NCI-H2107 (cell line): Measurements from ENCODE around the gene SF3B3.
A peak's percentile ranks its signal among the peaks of the same experiment; 100 is the strongest.

Source experiments
- DNase-seq: peaks from one replicate; lab custom pipeline; 2025; lab: John Stamatoyannopoulos, UW

SF3B3 gene

DNA sequence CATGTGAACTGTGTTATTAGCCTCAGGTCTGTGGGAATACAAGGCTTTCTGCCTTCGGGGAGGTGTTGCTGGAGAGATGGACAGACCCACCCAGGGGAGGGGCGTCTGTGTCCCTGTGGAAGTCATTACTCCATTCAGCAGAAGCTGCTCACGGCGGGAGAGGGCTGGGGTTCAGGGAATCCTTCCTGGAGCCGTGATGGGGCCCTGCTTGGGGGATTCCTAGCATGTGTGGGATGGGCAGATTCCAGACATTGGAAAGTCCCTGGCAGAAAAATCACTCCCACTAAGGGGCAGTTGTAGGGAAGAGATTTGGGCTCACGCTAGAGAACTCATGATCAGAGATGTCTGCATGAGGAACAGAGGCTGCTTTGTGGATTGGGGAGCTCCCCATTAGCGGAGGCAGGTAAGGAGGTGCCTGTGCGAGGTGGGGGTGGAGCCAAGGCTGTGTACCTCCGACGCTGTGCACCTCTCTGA, 66.4 kb downstream of the SF3B3 start:
- no peak for DNase-seq

- DNase-seq, result no peak
These were observed 67.3 kb downstream of the SF3B3 start for GRCh38 chr16:70590722-70591415.

GRCh38 chr16:70591615-70592014, 68.0 kb downstream of the SF3B3 start:
- DNase-seq, result no peak

GRCh38 chr16:70592106-70592571, 68.5 kb downstream of the SF3B3 start:
- DNase-seq, result no peak

DNA sequence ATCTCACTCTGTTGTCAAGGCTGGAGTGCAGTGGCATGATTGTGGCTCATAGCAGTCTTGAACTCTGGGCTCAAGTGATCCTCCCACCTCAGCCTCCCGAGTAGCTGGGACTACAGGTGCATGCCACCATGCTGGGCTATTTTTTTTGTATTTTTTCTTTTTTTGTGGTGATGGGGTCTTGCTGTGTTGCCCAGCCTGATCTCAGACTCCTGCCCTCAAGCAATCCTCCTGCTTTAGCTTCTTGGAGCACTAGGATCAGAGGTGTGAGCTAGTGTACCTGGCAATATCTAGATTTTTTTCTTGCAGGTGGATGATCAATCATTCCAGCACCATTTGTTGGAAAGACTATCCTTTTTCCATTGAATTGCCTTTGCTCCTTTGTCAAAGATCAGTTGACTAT, 69.9 kb downstream of the SF3B3 start:
- no peak for DNase-seq

- DNase-seq, result no peak
These were observed 71.0 kb downstream of the SF3B3 start for GRCh38 chr16:70594569-70594968.

DNA sequence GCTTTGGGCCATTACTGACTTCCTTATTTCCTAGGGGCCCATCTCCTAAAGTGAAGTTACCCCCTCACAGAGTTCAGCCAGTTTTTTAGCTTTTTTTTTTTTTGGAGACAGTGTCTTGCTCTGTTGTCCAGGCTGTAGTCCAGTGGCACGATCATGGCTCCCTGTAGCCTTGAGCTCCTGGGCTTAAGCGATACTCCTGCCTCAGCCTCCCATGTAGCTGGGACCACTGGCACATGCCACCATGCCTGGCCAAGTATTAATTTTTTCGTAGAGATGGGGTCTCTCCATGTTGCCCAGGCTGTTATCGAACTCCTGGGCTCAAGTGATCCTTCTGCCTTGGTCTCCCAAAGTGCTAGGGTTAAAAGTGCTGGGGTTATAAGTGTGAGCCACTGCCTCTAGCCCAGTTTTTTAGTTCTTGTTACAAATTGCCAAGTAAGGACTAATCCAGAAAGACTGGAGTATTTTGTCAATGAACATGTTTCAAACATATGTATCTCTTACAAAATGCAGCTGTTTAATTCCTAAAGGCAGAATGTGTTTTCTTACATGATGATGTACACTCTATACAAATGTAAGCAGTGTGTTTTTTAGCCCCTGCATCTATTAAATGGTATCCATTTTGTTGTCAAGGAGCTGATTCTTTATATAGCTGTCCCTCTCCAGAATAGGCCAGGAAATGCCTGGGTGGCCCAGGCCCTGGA, 73.7 kb downstream of the SF3B3 start:
- DNase-seq, result no peak

DNA sequence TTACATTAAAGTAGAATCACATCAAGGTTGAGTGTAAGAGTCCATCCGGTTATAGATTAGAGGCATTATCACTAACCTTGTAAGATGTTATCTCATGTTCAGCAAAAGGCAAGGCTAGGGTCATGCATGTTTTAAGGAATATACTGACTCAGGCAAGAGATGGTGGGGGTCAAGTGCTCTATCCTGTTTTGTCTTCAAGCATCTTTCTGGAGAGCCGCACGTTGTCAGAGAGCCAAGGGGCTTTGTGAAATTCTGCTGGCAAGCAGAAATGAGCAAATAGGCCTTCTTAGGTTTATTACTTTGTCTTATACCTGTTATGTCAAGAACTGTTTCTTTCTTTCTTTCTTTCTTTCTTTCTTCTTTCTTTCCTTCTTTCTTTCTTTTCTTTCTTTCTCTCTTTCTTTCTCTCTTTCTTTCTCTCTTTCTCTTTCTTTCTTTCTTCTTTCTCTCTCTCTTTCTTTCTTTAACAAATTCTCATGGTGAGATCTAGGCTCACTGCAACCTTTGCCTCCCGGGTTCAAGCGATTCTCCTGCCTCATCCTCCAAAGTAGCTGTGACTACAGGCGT, 75.4 kb downstream of the SF3B3 start:
- DNase-seq, result no peak

DNA sequence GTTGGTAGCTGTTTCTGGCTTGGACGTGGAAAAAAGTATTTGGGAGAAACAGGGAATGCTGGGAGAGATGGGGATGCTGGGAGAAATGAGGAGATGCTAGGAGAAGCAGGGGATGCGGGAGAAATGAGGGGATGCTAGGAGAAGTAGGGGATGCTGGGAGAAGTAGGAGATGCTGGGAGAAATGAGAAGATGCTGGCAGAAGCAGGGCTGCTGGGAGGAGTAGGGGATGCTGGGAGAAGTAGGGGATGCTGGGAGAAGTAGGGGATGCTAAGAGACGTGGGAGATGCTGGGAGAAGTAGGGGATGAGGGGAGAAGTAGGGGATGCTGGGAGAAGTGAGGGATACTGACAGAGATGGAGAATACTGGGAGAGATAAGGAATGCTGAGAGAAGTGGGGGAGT, 77.1 kb downstream of the SF3B3 start:
- no peak for DNase-seq

DNA sequence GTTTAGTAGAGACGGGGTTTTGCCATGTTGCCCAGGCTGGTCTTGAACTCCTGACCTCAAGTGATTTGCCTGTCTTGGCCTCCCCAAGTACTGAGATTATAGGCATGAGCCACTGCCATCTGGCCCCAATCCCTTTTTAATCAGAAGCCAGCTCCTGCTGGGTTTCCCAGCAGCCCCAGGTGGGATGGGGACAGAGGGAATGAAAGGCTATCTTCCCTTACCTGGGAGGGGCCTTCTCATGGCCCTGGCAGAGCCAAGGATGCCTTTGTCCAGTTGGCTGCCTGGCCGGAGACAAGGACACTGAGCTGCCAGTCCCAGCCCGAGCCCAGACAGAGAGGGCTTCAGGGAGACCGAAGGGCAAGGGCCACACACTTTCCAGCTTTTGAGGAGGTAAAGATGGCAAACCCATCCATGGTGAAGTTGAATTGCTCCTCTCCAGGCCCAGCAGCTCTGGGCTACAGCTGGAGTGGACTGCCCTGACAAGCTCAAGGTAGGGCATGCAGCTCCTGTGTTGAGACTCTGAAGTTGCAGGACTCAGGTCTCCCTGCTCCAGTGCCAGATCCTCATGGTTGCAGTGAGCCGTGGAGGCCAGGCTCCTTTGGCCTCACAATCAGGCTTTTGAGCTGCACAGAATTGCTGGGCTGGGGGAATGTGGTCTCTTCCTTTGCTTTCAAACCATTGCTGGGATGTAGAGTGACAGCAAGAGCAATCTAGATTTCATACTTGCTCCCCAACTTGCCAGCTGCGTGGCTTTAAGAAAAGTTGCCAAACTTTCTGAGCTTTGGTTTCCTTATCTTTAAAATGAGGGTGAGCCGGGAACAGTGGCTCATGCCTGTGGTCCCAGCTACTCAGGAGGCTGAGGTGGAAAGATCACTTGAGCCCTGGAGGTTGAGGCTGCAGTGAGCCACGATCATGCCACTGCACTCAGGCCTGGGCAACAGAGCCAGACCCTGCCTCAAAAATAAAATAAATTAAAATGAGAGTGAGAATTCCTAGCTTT, 78.3 kb downstream of the SF3B3 start:
- no peak for DNase-seq

GRCh38 chr16:70602831-70603230, 79.2 kb downstream of the SF3B3 start:
- no peak for DNase-seq

GRCh38 chr16:70604407-70605282, 81.0 kb downstream of the SF3B3 start:
- DNase-seq, result no peak

GRCh38 chr16:70605283-70605657, 81.7 kb downstream of the SF3B3 start:
- DNase-seq, result no peak

GRCh38 chr16:70608521-70608920, 84.9 kb downstream of the SF3B3 start:
- no peak for DNase-seq

- DNase-seq, result no peak
These were observed 86.9 kb downstream of the SF3B3 start for GRCh38 chr16:70610273-70611223.

- no peak for DNase-seq
These were observed 87.6 kb downstream of the SF3B3 start for GRCh38 chr16:70611224-70611598.

DNA sequence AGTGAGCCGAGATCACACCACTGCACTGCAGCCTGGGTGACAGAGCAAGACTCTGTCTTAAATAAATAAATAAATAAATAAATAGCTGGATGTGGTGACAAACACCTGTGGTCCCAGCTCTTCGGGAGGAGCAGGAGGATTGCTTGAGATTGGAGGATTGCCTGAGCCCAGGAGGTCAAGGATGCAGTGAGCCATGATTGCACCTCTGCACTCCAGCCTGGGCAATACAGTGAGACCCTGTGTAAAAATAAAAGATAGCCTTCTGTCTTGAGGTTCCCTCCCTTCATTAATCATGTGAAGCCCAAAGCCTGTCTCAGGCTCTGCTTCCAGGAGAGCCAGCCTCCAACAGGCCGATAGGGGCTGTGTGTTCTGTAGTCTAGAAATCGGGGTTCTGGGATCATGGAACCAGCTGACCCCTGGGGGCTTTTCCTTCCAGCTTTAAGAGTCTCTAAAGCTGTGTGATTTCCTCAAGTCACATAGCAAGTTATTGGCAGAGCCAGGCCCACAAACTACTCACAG, 88.2 kb downstream of the SF3B3 start:
- DNase-seq, result no peak

- no peak for DNase-seq
These were observed 89.3 kb downstream of the SF3B3 start for GRCh38 chr16:70612931-70613330.

GRCh38 chr16:70614208-70614951, 90.8 kb downstream of the SF3B3 start:
- DNase-seq, result peak; percentile 4
